Occipital lobe (tissue), 2 donors: ENCODE measurements around the gene TEX19. TPM values are rescaled to one million over a fixed set of nuclear protein-coding genes. Genes with fewer than 3 reads are reported as not detected.
"Not testable (repeated sequence)": the region's sequence is repeated elsewhere in the genome, so short reads cannot be mapped to it uniquely, and the experiment has no call there.

Experiments used
- DNase-seq: peaks from one replicate; lab custom pipeline; 2025; lab: John Stamatoyannopoulos, UW
- total RNA-seq: library from RNA; depleted of rRNA; stranded (reverse); fragments of >200 nt; gene quantifications from one replicate; pipeline ENCODE4 v1.2.3, GENCODE V29; 2014

The TEX19 gene
- total RNA-seq, 1 donor from 2014 or later, result not detected

- no peak for DNase-seq
Measured at GRCh38 chr17:82353484-82353883, 5.6 kb upstream of the TEX19 start.

GRCh38 chr17:82354804-82355308 is 4.2 kb upstream of the TEX19 start:
- no peak for DNase-seq

- no peak for DNase-seq
Measured at GRCh38 chr17:82355770-82356427, 3.1 kb upstream of the TEX19 start.

GRCh38 chr17:82356845-82357355 is 2.1 kb upstream of the TEX19 start:
- no peak for DNase-seq

GRCh38 chr17:82357394-82357793 is 1.7 kb upstream of the TEX19 start:
- DNase-seq, result no peak

- DNase-seq, result not testable (repeated sequence)
Measured at GRCh38 chr17:82359451-82360074, 516 bp downstream of the TEX19 start.

GRCh38 chr17:82361885-82362633 is 3.0 kb downstream of the TEX19 start:
- DNase-seq, result no peak

GRCh38 chr17:82365606-82366295 is 6.7 kb downstream of the TEX19 start:
- no peak for DNase-seq

- no peak for DNase-seq
Measured at GRCh38 chr17:82366749-82367148, 7.7 kb downstream of the TEX19 start.

GRCh38 chr17:82367724-82368524 is 8.9 kb downstream of the TEX19 start:
- no peak for DNase-seq

GRCh38 chr17:82369211-82369610 is 10.2 kb downstream of the TEX19 start:
- DNase-seq, result no peak

- no peak for DNase-seq
Measured at GRCh38 chr17:82370471-82371332, 11.7 kb downstream of the TEX19 start.

- DNase-seq, result no peak
Measured at GRCh38 chr17:82371333-82372248, 12.5 kb downstream of the TEX19 start, which contains the start of gene UTS2R. Gene UTS2R (plus strand): TSS chr17:82371765. CDS start chr17:82374325, 2,560 bp downstream.

- no peak for DNase-seq
Measured at GRCh38 chr17:82372249-82373071, 13.4 kb downstream of the TEX19 start.

GRCh38 chr17:82373072-82373452 is 14.0 kb downstream of the TEX19 start:
- not testable (repeated sequence) for DNase-seq

- DNase-seq, result no peak
Measured at GRCh38 chr17:82373731-82374625, 14.9 kb downstream of the TEX19 start.
